GM21723 (cell line): ENCODE results near the gene RXRG.
"Not testable (repeated sequence)": the region's sequence is repeated elsewhere in the genome, so short reads cannot be mapped to it uniquely, and the experiment has no call there.

Source experiments
- ATAC-seq: cut with Tn5 transposase; IDR thresholded peaks from one replicate; pipeline ENCODE4 v1.9.1; 2021; ENCODE audit warnings: mild to moderate bottlenecking, moderate library complexity; ENCODE audit not compliant: unreplicated experiment

RXRG gene

DNA sequence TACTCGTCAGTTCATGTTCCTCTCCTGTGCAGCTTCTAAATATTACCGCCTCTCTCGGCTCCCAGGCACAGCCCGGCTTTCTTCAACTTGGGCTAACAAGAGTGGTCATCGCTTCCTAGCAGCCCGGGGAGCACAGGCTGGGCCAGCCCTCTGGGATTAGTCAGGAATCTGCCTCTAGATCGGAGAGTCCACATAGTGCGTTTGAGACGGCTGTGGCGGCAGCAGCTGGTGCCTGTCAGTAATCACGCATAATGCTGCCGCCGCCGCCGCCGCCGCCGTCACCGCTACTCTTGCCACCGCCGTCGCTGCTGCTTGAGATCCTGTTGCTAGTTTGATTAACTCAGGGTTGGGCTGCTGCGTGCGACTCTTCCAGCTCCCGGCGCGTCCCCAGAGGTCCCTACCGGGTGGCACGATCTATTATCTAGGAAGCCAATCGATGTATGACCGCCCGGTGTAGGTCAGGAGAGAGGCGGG, at the start of gene RXRG:
Gene RXRG (minus strand): TSS at position 230 of the 474 bp plus-strand sequence. CDS start 233 bp downstream, outside the sequence.
- no peak for ATAC-seq

- no peak for ATAC-seq
These were observed 48.0 kb upstream of the RXRG start for GRCh38 chr1:165492845-165493373.

- no peak for ATAC-seq
These were observed 45.2 kb upstream of the RXRG start for GRCh38 chr1:165490175-165490574.

- no peak for ATAC-seq
These were observed 43.0 kb upstream of the RXRG start for GRCh38 chr1:165487921-165488320.

DNA sequence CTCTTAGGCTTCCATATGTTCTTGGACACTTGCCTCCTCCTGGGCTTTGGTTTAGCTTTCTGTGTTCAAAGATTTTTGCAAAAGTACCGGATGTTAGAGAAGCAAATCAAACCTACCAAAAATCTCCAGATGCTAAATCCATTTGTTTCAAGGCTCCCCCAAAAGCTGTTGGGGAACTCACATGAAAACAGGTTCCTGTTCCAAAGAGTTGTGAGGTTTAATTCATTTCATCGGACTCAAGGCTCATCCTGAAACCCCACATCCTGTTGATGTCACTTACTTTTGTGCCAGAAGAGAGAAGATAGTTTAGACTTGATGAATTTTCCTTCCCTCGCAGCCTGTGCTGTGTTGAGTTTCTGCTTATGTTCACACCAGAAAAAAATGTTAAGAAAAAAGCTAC, 41.7 kb upstream of the RXRG start:
- ATAC-seq: no peak

DNA sequence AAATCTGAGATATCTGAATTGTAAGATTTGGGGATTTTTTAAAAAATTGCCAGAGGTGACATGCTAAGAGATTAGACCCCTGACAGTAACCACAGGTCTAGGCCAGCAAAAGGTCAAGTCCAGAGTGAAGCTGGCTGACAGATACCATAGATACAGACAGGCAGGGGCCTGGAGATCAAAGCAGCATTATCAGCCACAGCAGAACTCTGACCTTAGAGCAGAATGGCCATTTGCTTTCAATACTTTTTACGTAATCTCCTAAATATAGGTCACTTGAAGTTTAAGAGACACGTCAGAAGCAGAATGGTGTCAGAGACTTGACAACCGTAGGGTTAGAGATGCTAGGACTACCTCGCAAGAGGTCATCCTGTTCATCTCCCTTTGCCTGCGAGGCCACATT, 40.8 kb upstream of the RXRG start:
- no peak for ATAC-seq

GRCh38 chr1:165484532-165484931, 39.6 kb upstream of the RXRG start:
- ATAC-seq: no peak

DNA sequence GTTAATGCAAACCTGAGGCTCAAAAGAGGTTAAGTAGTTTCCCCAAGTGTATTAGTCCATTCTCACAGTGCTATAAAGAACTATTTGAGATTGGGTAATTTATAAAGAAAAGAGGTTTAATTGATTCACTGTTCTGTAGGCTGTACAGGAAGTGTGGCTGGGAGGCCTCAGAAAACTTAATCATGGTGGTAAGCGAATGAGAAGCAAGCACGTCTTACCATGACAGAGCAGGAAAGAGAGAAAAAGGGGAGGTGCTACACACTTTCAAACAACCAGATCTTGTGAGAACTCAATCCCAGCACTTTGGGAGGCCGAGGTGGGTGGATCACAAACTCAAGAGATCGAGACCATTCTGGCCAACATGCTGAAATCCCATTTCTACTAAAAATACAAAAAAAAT, 38.5 kb upstream of the RXRG start:
- no peak for ATAC-seq

GRCh38 chr1:165481820-165482532, 37.0 kb upstream of the RXRG start:
- no peak for ATAC-seq

- ATAC-seq: no peak
These were observed 31.9 kb upstream of the RXRG start for GRCh38 chr1:165476776-165477175.

- ATAC-seq: no peak
These were observed 29.3 kb upstream of the RXRG start for GRCh38 chr1:165474196-165474595.

DNA sequence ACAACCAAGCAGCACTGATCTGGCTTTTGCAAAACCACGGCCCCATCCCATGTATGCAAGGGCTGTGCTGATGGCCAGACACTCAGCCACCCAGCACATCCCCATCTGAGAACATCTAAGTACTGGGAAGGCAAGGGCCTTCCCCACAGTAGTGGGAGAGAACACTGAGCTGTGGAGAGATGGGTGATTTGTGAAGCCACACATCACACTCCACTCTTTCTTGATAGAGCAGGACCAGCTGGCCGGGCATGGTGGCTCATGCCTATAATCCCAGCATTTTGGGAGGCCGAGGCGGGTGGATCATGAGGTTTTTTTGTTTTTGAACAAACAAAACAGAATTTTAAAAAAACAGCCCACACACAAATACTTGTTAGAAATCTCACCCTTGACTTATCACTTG, 28.2 kb upstream of the RXRG start:
- ATAC-seq: no peak

- no peak for ATAC-seq
These were observed 23.9 kb upstream of the RXRG start for GRCh38 chr1:165468726-165469249.

DNA sequence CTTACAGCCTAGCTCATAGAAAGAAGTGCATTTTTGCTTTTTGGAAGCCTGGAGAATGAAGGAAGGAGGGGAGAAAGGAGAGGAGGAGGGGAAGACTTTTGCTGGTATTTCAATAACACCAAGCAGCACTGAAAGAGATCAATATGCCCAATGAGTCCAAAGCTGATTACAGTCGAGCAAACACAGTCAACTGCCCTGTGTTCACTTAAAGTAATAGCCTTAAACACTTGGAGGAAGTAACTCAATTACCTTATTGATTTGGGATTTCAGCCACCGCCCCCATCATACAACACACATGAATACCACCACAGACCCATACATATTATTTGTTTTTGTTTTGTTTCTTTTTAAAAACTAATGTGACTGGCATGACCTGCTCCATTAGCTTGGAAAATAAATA, 23.3 kb upstream of the RXRG start:
- ATAC-seq: no peak

- no peak for ATAC-seq
These were observed 22.8 kb upstream of the RXRG start for GRCh38 chr1:165467706-165468105.

- no peak for ATAC-seq
These were observed 19.1 kb upstream of the RXRG start for GRCh38 chr1:165463978-165464377.

DNA sequence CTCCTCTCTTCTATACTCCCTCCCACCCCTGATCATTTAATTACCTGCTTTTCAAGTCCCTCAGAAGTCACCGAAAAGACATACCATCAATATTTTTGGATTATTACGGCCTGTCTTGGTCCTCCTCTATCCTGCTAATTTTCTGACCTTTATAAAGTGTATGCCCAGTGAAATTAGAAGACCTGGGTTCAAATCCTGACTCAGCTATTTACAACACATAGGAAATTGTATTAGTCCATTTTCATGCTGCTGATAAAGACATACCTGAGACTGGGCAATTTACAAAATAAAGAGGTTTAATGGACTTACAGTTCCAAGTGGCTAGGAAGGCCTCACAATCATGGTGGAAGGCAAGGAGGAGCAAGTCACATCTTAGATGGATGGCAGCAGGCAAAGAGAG, 14.8 kb upstream of the RXRG start:
- ATAC-seq: not testable (repeated sequence)

DNA sequence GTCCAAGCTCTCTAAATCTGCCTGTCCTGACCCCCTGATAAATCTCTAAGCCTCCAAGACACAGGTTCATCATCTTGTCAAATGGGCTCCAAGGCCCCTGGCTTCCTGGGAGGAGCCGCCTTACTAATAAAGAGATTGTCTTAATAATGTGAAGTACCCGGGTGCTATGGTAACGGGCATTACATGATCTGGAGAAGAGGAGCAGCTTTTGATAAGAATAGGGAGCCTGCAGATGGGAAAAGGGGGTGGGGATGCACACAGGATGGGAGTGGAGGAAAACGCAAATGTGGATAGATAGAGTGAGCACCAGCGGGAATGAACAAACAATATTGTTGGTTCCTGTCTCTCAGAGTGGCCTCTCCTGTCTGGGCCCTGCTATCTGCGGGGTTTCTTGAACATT, 11.9 kb upstream of the RXRG start:
- no peak for ATAC-seq

DNA sequence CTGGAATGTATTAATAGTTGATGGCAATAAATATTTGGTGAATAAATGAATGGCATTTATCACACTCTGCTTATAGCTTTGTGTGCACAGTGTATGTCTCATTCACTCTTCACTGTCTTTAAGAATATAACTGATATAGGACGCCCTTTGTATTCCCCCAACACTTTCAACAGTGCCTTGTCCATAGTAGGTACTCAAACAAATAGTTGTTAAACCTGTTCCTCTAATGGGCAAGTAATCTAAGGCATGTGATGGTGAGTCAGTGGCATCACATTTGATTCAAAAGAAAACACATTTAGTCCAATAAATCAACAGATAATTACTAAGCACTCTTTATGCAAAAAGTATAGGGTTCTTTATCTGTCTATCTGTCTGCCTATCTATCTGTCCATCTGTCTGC, 11.2 kb upstream of the RXRG start:
- ATAC-seq: no peak

GRCh38 chr1:165455111-165455510, 10.2 kb upstream of the RXRG start:
- no peak for ATAC-seq

DNA sequence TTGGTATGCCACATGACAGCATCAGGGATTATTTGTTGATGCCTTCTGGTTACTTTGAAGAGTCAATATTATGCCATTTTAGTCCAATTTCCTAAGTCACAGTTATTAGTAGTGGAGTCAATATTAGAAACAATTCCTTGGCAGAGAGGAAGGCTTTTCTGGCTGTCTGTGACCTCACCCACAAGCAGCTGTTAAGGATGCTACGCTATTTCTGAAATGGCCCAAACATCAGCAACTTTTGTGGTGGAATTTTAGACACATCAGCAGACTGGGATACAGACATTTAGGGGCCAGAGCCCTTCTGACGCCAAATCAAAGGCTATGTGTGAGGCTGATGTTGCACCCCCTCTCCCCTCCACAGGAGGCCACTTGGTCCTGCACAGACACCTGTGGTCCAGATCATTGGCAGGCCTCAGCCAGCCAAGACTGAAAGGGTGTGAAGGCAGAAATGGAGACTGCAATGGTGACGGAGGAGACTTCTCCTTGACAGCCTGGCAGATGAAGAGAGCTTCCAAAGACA, 9.2 kb upstream of the RXRG start:
- ATAC-seq: no peak
